Measurements from ENCODE around the gene THSD4. TPM values are rescaled to one million over a fixed set of nuclear protein-coding genes. Genes with fewer than 3 reads are reported as not detected.
"Not testable (repeated sequence)": the region's sequence is repeated elsewhere in the genome, so short reads cannot be mapped to it uniquely, and the experiment has no call there.

Gene THSD4
- polyA plus RNA-seq, 1 experiment: 45.8 TPM

DNA sequence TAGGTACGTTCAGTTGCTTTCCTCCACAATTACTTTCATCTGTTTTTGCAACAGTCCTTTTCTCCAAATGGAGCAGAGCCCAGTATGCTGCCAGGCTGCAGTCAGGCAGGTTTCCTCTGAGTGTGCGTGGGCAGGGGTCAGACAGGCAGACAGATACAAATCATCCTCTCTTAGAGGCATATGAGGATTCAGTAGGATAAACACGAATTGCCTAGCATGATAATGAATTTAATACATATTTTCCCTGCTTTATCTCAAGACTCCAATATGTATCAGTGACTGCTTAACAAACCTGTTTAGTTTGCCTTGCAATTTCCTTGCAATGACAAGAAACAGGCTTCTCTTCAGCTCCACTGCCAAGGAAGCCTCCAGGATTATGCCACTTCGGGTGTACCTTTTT lies 554.4 kb downstream of the THSD4 start:
- Histone ChIP-seq H3K27ac (ENCODE audit: low read depth, low read length) (no peak overlapping the region), H3K4me3 (ENCODE audit: low read depth, low read length) (no peak overlapping the region), H3K27me3 (ENCODE audit: control insufficient read depth, insufficient read depth, low read length) (no peaks in the 10 kb centered on the region), H3K9me3 (ENCODE audit: control insufficient read depth, insufficient read depth, low read length) (no peaks in the 10 kb centered on the region)
- TF ChIP-seq, protein P1, sequence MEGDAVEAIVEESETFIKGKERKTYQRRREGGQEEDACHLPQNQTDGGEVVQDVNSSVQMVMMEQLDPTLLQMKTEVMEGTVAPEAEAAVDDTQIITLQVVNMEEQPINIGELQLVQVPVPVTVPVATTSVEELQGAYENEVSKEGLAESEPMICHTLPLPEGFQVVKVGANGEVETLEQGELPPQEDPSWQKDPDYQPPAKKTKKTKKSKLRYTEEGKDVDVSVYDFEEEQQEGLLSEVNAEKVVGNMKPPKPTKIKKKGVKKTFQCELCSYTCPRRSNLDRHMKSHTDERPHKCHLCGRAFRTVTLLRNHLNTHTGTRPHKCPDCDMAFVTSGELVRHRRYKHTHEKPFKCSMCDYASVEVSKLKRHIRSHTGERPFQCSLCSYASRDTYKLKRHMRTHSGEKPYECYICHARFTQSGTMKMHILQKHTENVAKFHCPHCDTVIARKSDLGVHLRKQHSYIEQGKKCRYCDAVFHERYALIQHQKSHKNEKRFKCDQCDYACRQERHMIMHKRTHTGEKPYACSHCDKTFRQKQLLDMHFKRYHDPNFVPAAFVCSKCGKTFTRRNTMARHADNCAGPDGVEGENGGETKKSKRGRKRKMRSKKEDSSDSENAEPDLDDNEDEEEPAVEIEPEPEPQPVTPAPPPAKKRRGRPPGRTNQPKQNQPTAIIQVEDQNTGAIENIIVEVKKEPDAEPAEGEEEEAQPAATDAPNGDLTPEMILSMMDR (IDR thresholded peaks at IDR 0.05; ENCODE audit: low read depth, low read length): no peak
- DNase-seq (ENCODE audit: low read depth, low spot score): no peak
- ChIA-PET POLR2A (no interaction called here), CTCF (no interaction called here)

DNA sequence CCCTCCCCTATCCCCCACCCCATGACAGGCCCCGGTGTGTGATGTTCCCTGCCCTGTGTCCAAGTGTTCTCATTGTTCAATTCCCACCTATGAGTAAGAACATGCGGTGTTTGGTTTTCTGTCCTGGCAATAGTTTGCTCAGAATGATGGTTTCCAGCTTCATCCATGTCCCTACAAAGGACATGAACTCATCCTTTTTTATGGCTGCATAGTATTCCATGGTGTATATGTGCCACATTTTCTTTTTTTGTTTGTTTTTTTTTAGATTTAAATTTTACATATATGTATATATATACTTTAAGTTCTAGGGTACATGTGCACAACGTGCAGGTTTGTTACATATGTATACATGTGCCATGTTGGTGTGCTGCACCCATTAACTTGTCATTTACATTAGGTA lies 555.0 kb downstream of the THSD4 start:
- H3K9me3 ChIP-seq (ENCODE audit: control insufficient read depth, insufficient read depth, low read length); POLR2A ChIA-PET; H3K27me3 ChIP-seq (ENCODE audit: control insufficient read depth, insufficient read depth, low read length); CTCF ChIA-PET; H3K4me3 ChIP-seq (ENCODE audit: low read depth, low read length); H3K27ac ChIP-seq (ENCODE audit: low read depth, low read length); DNase-seq (ENCODE audit: low read depth, low spot score): not testable (repeated sequence)

DNA sequence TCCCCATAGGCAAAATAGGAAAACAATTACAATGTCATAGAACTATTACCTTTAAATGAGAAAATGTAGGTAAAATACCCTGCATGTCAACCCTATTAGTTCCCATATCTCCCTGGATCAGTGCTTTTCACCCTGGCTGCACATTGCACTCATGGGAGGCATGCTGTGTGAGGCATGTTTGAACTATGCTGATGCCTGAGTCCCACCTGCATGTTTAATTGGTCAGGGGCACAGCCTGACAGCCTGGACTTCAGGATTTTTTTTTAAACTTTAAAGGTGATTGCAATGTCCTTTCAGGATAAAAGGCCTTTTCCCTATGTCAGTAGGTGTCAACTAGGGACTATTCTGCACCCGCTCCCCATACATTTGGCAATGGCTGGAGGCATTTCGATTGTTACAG lies 559.1 kb downstream of the THSD4 start:
- TF ChIP-seq, protein P1 (IDR thresholded peaks at IDR 0.05; ENCODE audit: low read depth, low read length): no peak
- ChIA-PET POLR2A (interaction anchor here (1.1 kb wide), 1 partner anchor 33 kb away, joined by 3 read pairs; no protein-coding TSS in a partner anchor), CTCF (no interaction called here)

DNA sequence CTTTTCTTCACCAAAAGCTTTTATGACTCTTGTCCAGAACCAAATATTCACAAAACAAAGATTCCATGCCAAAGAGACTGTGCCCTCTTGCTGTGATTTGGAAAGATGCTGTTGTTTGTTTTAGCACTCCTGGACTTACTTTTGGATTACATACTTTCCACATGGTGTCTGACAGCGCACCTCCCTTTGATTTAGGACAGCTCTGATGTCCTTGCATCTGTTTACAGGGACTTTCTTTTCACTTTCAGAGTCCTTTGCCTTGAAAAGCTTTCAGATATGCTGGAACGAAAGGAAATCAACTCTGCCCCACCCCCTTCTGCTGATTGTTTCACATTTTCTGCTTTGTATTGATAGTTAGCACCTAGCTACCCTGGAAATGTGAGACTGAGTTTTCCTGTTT lies 562.1 kb downstream of the THSD4 start:
- DNase-seq (ENCODE audit: low read depth, low spot score): no peak
- ChIA-PET POLR2A (interaction anchor here (0.6 kb wide), 1 partner anchor 1195 kb away, joined by 5 read pairs; no protein-coding TSS in a partner anchor), CTCF (interaction anchor here (1.1 to 1.9 kb wide), 2 partner anchors 10 to 66 kb away, joined by 3 to 5 read pairs; no protein-coding TSS in a partner anchor)
- no peaks in the 10 kb centered on the region for H3K27me3 ChIP-seq (ENCODE audit: control insufficient read depth, insufficient read depth, low read length)
- TF ChIP-seq, protein P1 (IDR thresholded peaks at IDR 0.05; ENCODE audit: low read depth, low read length): no peak
- no peaks in the 10 kb centered on the region for H3K9me3 ChIP-seq (ENCODE audit: control insufficient read depth, insufficient read depth, low read length)
- H3K27ac ChIP-seq (ENCODE audit: low read depth, low read length): no peak overlapping the region
- no peak overlapping the region for H3K4me3 ChIP-seq (ENCODE audit: low read depth, low read length)

More for the DNA sequence above, 559.1 kb downstream of the THSD4 start:
- Histone ChIP-seq H3K27ac (ENCODE audit: low read depth, low read length) (no peak overlapping the region), H3K27me3 (ENCODE audit: control insufficient read depth, insufficient read depth, low read length) (no peaks in the 10 kb centered on the region), H3K4me3 (ENCODE audit: low read depth, low read length) (no peak overlapping the region), H3K9me3 (ENCODE audit: control insufficient read depth, insufficient read depth, low read length) (no peaks in the 10 kb centered on the region)
- DNase-seq (ENCODE audit: low read depth, low spot score): no peak

DNA sequence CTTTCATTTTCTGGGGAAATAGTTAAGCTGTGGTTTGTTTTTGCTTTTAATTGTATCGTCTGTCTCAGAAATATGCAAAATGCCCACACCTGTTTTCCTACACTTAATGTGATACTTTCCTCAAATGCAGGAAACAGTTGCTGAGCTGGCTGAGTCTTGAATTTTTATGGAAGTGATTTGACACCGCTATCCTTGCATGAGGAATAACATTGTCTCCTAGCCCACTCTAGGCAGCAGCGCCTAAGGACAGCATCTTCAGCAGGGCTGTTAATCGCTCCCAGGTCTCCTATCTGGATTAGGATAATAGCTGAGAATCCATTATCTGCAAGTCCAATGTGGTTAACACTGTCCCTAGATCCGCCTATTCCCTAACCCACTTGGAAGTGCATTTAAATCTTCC lies 562.5 kb downstream of the THSD4 start:
- TF ChIP-seq, protein P1 (IDR thresholded peaks at IDR 0.05; ENCODE audit: low read depth, low read length): no peak
- Histone ChIP-seq H3K27ac (ENCODE audit: low read depth, low read length) (no peak overlapping the region), H3K9me3 (ENCODE audit: control insufficient read depth, insufficient read depth, low read length) (no peaks in the 10 kb centered on the region), H3K27me3 (ENCODE audit: control insufficient read depth, insufficient read depth, low read length) (no peaks in the 10 kb centered on the region), H3K4me3 (ENCODE audit: low read depth, low read length) (no peak overlapping the region)
- DNase-seq (ENCODE audit: low read depth, low spot score): no peak
- ChIA-PET POLR2A (no interaction called here), CTCF (interaction anchor here (0.9 to 1.9 kb wide), 3 partner anchors 11 to 66 kb away, joined by 3 to 5 read pairs (median 3); no protein-coding TSS in a partner anchor)

All from AG04450 (cell line).